Cardiac fibroblast (primary cell): ENCODE results near the gene SACM1L.

Experiments used
- DNase-seq, 2 donors: peaks; one replicate each; pipeline versions ENCODE4 v3.0.0 to v3.0.0-alpha.2; 2010; ENCODE audit warnings: low read depth in 2 of 2
- H3K4me3 ChIP-seq, 2 donors: replicated peaks in 1 of 2; 1 replicate in 1 of 2; 2 replicates in 1 of 2; pipeline ENCODE4 v1.5.1; 2011; ENCODE audit warnings: low read depth in 2 of 2, low read length in 2 of 2, mild to moderate bottlenecking in 2 of 2, moderate library complexity in 1 of 2
- CTCF ChIP-seq: IDR thresholded peaks from one replicate; pipeline ENCODE4 v1.5.1; 2011; ENCODE audit warnings: low read depth, mild to moderate bottlenecking, low read length, inconsistent platforms

The SACM1L gene

GRCh38 chr3:45644063-45644790, 45.0 kb upstream of the SACM1L start:
- no peak for TF ChIP-seq CTCF
- H3K4me3 ChIP-seq, result no peak overlapping the region
- DNase-seq, result peak; percentile 75 to 93

GRCh38 chr3:45644791-45645201, 44.4 kb upstream of the SACM1L start:
- DNase-seq, result peak; percentile 78 to 94
- no peak for TF ChIP-seq CTCF
- no peak overlapping the region for H3K4me3 ChIP-seq

- no peak for DNase-seq
- no peak overlapping the region for H3K4me3 ChIP-seq
- TF ChIP-seq CTCF, result no peak
These were observed 43.1 kb upstream of the SACM1L start for GRCh38 chr3:45646051-45646585.

- no peak overlapping the region for H3K4me3 ChIP-seq
- peak; percentile 92 to 95 for DNase-seq
- TF ChIP-seq CTCF, result no peak
These were observed 42.0 kb upstream of the SACM1L start for GRCh38 chr3:45647148-45647619.

- DNase-seq, result no peak
- H3K4me3 ChIP-seq, result no peak overlapping the region
- no peak for TF ChIP-seq CTCF
These were observed 36.0 kb upstream of the SACM1L start for GRCh38 chr3:45653205-45653604.

- no peak overlapping the region for H3K4me3 ChIP-seq
- no peak for TF ChIP-seq CTCF
- no peak for DNase-seq
These were observed 34.7 kb upstream of the SACM1L start for GRCh38 chr3:45654397-45654944.
